GM18861 (cell line): ENCODE measurements around the gene TCEA2.

Source experiments
- ATAC-seq: cut with Tn5 transposase; IDR thresholded peaks from one replicate; pipeline ENCODE4 v1.9.1; 2021; ENCODE audit not compliant: unreplicated experiment

The TCEA2 gene

DNA sequence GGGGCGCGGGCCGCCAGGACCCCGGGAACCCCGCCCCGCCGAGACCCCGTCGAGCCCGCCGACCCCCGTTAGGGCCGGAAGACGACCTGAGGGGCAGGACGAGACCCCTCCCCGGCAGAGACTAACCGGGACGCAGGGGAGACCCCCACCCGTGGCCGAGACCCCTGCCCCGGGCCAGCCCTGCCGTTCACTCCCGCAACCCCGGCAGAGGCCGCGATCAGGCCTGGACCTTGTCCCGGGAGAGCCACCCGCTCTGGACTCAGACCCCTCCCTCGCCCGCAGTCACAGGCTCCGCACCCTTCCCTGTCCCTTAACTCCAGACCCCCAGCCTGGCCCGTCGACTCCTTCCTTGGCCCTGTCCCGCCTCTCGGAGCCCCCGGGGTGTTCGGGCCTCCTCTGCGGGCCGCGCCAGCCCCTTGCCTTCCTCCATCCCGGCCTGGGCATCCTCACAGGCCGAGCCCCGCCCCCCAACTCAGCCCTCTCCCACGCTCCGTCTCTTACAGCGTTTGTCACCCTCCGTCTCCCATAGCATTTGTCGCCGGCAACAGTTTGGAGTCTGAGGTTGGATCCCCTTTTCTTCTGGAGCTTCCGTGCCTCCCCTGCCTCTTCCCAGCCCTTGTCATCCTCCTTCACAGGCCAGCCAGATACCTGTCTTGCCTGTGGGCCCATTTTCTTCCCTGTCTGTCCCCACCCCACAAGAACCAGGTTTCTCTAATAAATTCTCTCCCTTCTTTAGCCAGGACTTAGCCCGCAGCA, 569 bp downstream of the TCEA2 start:
- no peak for ATAC-seq

DNA sequence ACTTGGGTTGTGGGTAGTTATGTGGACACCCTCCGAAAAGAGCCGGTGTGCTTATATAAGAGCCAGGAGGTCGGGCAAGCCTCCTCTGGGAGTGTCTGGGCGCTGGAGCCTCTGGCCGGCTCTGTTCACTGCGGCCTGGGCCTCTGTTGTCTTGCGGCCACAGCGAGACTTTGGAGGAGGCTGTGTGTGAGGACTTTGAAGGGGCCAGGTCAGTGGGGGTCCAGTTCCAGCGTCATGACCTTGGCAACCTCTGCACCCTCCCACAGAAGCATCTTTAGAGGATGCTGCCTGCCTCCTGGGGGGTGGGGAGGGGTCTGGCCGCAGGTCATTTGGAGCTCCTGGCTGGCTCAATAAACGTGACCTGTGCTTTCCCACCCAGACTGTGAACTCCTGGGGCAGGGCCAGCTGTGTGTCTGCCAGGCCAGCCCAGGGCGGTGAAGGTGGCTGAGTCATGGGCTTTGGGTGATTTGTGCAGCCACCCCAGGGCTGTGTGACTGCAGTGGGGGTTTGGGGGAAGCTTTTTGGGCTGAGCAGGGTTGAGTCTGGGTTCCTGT, 1.2 kb downstream of the TCEA2 start:
- no peak for ATAC-seq

GRCh38 chr20:64065062-64065973, 2.3 kb downstream of the TCEA2 start:
- ATAC-seq: no peak

DNA sequence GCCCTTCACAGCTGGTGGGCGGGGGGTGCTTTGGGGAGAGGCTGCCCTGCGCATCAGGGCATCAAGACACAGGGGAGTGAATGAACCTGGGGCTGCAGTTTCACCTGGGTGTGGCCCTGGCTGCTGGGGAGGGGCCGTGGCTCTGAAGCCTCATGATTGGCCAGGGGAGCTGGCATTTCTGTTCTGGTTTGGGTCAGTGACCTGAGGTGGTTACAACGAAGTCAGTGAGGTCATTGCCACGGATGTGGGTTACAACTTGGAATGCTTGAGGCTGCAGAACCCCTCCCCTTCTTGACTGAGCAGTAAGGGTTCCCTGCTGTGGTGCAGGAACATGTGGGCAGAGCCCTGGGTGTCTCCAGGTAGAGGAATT, 3.0 kb downstream of the TCEA2 start:
- peak; percentile 40 for ATAC-seq

DNA sequence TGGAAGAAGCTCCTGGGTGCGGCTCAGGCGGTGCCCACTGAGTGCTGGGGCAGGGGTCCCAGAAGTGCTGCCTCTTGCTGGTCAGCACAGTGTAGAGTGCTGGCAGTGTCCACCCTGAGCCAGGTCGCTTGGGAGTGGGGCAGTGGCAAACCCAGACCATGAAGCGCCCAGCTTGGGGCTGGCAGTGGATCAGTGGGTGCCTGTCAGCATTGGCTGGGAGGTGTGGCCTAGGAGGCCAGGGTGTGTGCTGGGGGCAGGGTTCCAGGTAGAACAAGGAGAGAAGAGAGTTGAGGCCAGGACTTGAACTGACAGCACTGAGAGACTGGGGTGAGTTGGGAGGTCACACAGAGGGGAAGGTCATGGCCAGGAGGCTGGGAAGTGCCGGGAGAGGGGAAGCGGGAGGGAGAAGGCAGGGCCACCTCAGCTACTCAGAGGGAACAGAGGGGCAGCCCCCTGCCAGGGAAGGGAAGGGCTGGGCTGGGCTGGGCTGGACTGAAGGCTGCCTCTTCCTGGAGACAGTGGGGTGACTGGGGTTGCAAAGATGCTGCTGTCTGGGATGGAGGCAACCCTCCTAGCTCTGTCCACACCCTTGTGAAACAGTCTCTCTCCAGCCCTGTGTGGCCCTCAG, 4.1 kb downstream of the TCEA2 start:
- no peak for ATAC-seq

DNA sequence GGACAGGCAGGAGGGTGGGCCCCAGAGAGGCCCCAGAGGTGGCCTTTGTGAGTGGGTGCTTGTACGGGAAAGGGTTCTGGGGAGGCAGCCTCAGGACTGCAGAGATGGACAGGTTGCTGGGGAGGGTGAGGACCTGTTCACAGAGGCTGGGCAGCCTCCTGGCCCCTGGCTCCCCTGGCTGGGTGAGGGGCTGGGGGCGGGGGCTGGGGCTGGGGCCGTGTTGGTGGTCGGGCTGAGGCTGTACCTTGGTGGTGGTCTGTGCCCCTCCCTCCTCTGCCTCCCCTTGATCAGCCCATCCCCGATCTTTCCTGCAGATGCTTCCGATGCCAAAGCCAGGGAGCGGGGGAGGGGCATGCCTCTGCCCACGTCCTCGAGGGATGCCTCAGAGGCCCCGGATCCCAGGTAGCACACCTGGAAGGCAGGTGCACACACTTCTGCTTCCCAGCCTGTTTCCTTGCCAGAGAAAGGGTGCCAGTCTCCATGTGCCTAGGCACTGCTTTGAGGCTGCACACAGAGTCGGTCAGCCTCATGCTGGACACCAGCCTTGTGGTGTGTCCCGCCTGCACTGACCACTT, 4.8 kb downstream of the TCEA2 start:
- ATAC-seq: no peak

DNA sequence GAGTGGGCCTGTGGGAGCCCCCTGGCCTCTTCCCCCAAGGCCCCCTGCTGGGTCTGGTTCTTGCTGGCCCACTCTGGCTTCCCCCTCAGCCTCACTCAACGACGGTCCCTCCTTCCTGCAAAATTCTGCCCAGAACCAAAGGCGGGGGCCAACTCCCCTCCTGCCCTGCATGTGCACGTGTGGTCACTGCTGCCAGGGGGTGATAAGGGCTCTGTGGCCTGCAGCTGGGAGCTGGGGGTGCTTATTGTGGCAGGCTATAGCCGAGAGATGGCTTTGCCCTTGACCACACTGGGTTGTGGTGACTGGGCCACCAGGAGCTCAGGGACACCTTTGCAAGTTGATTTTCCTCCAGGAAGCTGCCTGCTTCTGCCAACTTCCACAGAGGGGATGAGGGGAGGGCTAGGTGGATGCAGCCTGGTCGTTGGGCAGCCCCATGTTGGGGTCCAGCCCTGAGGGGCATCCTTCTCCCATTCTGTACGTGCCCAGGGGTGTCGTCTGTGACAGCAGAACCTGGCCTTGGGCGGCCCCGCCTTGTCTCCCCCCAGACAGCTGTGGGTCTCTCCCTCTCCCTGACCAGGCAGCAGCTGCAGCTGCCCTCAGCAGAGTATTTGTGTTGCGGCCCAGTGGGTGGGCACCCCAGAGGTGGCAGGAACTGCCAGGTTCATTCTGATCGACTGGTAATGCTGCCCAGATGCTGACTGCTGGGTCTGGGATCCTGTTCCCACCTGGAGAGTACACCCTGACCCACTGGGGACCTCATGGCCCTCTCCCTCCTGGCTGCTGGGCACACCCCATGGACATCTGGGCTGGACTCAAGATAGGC, 5.6 kb downstream of the TCEA2 start:
- ATAC-seq: no peak

DNA sequence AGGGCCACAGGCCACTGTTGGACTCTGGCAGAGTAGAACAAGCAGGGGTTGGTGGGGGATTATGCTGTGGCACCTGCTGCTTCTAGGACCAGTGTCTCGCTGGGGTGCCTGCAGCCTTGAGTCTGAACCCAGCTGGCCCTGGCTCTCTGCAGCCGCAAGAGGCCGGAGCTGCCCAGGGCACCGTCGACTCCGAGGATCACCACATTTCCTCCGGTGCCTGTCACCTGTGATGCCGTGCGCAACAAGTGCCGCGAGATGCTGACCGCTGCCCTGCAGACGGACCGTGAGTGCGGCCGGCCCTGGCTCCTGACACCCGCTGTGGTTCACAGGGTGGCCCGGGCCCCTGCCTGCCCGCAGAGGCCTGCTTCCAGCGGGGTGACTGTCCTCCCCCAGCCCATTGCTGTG, 6.2 kb downstream of the TCEA2 start:
- no peak for ATAC-seq

GRCh38 chr20:64069614-64070243, 6.7 kb downstream of the TCEA2 start:
- no peak for ATAC-seq

DNA sequence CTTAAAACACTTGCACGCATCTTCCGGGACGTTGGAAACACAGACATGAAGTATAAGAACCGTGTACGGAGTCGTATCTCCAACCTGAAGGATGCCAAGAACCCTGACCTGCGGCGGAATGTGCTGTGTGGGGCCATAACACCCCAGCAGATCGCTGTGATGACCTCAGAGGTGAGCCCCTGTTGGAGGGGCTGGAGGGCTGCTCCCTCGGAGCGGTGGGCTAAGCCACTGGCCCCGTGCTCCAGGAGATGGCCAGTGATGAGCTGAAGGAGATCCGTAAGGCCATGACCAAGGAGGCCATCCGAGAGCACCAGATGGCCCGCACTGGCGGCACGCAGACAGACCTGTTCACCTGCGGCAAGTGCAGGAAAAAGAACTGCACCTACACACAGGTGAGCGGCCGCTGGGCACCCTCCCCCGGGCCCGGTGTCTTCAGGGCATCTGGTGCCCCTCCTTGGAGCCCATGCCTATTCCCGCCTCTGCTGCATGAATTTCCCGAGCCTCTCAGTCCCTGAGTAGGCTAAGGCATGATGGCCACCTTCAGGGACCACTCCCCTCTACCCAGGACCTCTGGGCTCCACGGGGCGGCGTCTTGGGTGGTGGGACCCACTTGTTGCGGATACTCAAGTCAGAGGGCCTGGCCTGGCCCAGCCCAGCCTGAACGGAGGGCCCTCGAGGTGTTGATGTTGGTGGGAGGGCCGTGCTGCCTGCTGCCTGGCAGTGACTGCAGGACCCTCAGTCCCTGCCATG, 7.4 kb downstream of the TCEA2 start:
- no peak for ATAC-seq

DNA sequence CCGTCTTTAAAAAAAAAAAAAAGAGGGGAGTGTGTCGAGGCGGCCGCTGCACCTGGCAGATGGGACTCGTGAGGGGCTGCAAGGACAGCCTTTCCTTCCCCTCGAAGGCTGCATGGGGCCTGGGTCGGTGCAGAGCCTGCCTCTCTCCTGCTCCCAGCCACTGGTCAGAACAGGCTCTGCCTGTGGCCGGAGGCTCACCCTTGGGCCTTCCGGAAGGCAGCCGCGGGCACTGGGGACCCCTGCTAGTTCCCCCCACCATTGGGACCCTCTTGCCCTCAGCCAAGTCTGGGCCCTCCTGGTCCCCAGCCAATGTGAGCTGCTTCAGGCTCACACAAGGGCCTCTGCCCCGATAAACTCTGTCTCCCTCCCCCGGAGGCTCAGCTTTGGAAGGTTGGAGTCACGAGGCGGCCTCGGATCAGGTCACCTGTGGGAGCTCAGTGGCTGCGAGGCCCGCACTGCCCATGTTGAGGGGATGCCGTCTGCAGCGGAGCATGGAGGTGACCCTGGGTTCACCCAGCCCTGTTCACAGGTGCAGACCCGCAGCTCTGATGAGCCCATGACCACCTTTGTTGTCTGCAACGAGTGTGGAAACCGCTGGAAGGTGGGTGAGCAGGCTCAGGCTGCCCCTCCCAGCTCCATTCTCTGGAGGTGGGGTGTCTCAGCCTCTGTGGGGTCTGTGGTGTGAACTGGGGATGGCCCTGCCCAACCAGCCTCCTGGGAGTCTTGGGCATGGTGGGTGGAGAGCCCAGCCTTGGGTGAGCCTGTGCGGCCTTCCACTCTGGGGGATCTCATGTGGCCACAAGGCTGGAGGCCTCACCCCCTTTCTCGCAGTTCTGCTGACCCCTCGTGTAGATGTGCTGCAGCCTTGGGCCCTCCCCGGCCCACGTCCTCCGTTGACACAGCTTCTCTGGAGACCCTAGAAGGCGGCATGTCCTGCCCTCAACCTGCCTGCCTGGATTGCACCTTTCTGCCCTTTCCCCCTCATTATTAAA, 8.6 kb downstream of the TCEA2 start:
- no peak for ATAC-seq

- ATAC-seq: no peak
Observed at GRCh38 chr20:64072498-64073063, 9.6 kb downstream of the TCEA2 start.

GRCh38 chr20:64073476-64074183, 10.6 kb downstream of the TCEA2 start:
- no peak for ATAC-seq

DNA sequence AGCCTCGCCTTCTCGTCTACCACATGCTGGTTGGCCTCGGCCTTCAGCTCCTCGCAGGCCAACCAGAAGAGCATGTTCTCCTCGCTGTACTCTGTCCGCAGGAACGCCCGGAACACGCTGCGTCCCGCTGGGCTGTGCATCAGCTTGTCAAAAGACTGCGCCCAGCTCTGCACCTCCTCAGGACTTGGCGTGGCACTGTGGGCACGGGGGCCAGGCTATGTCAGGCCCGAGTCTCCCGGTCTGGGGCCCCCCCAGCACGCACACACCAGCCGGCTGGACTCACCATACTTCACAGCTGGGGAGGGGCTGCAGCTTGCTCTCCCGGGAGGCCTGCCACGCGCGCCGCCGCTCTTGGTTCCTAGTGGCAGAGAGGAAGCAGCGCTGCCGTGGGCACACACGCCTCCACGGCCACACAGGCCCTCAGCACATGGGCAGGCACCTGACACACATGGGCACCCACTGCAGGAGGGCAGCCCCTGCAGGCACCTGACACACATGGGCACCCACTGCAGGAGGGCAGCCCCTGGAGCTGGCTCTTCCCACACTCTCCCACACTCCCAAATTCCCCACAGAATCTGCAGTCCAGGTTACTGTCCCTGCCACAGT, 11.3 kb downstream of the TCEA2 start:
- ATAC-seq: no peak

DNA sequence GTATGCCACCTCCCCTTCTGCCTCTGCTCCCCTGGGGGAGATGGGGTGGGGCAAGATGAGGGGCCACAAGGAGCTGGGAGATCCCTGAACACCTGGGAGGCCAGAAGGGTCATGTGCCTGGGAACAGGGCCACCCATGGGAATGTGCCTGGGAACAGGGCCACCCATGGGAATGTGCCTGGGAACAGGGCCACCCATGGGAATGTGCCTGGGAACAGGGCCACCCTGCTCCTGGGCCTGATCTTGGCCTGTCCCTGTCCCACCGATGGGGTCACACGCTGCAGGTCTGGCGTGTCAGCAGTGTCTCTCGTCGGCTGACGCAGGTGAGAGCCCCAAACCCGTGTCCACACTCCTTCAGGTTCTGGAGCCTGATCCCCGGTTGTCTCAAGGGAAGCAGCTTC, 12.0 kb downstream of the TCEA2 start:
- no peak for ATAC-seq

DNA sequence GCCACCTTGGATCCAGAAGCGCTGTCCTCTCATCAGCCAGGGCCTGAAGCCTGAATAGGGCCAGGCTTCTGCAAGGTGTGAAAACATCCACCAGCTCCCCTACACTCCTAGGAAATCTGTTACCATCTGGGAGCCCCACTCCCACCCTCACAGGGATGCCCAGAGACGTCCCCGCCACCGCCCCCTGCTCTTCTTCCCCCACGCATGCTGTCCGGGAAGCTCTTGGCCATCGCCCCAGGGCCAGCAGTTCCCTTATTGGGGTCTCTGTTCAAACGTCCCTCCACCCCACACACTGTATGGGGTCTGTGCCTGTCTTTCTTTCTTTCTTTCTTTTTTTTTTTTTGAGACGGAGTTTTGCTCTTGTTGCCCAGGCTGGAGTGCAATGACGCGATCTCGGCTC, 12.6 kb downstream of the TCEA2 start:
- no peak for ATAC-seq
